T-helper 9 cell (primary cell): ENCODE measurements around the gene TRIM66.

Source experiments
- DNase-seq: peaks from one replicate; pipeline ENCODE4 v3.0.0-alpha.2; 2020

The TRIM66 gene

DNA sequence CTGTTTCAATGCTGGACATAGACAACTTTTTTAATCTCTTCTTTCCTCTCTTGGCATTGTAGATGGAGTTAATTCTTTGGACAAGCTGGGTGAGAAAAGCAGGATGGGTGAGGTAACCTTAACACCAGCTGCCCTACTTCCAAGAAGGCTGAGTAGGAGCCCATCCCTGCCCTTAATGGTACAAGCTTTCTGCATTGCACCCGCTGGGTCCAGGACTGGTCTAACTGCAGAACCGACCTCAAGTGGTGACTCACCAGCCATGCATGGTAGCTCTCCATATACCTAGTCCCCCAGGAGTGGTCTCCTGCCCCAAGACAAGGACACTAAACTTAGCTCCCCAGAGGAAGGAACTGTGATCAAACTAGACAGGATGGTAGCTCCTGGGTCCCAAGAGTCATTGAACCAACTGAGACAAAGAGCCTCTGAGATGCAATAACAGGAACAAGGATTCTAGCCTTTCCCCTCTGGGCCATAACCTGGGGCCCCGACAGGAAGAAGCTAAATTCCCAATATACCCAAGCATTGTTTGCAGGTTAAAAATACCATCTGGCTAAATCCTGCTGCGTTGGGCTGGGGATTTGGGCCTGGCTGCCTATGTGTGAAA lies 32.3 kb upstream of the TRIM66 start:
- DNase-seq, result no peak

GRCh38 chr11:8713760-8714454 lies 31.4 kb upstream of the TRIM66 start:
- no peak for DNase-seq

GRCh38 chr11:8712506-8712905 lies 30.0 kb upstream of the TRIM66 start:
- no peak for DNase-seq

GRCh38 chr11:8711895-8712442 lies 29.5 kb upstream of the TRIM66 start:
- DNase-seq, result no peak

DNA sequence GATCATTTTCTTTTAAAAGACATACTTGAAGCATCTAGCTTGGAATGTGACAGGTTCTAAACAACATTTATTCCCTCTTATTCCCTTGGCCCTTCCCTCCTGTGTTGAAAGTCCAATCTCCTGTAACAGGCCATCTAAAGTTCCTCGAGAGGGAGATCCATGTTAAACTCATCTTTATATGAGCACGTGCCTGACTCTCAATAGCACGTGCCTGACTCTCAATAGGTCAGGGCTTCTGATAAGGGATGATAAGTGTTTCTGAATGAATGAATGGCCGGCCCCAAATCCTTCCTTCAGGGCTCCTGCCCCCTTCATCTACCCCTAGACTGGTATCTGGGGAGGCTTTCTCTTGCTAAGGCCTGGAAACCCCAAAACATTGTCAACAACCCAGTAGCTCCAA lies 27.3 kb upstream of the TRIM66 start:
- DNase-seq, result no peak

GRCh38 chr11:8709002-8709672 lies 26.7 kb upstream of the TRIM66 start:
- no peak for DNase-seq

DNA sequence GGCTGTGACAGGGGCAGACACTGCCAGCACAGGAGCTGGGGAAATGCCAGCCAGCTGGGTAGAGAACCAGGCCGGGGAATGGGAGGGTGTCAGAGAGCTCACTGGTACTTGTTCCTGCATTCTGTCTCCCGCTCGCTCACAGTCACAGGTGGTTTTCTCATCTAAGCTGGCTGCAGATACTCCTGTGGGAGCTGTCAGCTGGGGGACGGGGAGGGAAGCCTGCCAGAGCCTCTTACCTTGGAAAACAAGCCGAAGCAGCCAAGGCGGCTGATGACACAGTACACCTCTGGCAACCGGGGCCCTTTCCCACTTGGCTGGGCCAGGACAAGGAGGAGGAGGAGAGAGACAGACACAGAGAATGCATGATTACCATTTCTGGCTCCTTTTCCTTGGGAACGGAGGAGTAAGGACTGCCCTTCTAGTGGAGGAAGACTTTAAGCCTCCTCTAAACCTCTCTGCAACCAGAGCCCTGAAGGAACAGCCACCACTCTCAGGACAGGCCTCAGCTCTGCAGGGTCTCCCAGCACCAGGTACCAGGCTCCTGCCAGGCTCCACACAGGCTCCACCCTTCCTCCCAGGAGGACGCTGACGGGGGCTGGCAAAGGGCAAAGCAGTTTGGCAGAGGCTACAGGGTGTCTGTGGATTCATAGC lies 25.2 kb upstream of the TRIM66 start:
- no peak for DNase-seq

DNA sequence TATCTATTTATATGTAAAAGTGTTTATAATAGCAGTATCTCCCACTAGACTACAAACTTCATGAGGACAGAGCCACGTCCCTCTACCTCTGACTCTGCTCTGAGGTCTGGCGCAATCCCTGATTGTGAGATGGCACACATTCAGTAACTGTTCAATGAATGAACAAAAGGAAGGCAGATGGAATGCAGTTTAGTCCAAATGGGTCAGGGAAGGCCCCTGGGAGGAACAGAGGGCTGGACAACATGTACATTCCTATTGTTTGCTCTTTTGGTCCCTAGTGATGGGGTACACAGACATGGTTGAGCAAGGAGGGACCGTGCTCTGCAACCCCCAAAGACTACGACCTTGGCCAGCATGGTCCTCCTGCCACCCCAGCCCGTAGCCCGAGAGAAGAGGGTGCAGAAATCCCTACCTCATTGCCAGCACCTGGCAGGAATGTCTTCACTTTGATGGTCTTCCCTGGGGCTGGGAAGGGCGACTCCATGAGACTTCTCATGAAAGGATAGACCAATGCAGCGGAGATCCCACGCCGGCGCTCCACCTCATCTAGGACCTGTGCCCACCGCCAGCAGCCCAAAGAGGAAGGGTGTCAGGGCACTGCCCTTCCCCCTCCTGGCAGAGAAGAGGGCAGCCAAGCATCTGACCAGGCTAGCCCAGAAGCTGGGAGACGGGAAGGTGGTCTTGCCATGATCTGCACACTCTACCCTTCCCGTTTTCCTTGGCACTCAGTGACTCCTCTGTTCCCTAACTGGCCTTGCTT lies 24.4 kb upstream of the TRIM66 start:
- DNase-seq, result no peak

DNA sequence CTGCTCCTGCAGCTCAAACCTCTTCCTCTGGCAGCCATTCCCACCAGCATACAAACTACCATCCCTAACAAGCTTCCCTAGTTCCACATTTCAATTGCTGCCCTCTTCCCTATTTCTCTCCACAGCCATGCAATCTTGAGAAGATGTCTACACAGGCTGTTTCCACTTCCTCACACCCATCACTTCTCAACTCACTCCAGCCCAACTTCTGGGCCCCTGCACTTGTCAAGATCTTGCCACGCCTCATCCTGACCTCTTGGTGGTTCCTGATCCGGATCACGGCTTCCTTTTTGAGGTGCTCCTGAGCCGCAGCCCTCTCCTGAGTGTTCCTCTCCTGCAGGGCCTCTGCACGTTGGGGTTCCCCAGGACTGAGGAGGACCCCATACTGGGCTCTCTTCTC lies 22.7 kb upstream of the TRIM66 start:
- DNase-seq, result no peak

GRCh38 chr11:8704136-8704535 lies 21.7 kb upstream of the TRIM66 start:
- no peak for DNase-seq

DNA sequence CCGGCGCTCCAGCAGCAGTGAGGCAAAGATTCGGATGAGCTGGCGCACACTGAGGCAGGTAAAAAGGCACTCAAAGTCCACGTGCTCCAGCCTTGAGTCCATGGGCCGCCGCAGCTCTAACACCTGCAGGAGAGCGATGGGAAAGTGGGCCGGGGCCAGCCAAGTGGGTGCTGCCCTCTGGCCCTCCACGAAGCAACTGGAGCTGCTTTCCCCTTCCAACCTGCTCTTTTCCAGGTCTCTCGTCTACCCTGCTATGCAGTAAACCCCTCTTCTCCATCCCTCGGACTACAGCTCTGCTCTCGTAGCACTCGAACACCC lies 20.1 kb upstream of the TRIM66 start:
- no peak for DNase-seq

GRCh38 chr11:8701891-8702597 lies 19.6 kb upstream of the TRIM66 start:
- no peak for DNase-seq

DNA sequence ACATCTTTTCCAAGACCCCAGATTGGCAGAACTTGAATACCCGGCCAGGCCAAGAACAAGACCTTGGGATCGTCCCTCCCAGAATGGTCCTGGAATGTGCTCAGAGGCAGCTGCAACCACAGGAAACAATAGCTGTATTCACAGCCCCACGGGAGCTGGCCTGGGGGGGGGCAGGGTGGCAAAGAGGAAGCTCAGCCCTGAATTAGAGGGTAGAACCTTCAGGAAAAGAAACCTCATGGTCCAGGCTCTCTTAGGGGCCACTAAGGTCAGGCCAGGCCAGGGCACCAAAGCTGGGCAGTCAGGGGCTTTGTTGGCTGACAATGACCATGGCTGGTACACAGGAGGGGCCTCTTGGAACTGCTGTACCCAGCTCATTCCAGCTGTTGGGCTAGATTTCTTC lies 17.4 kb upstream of the TRIM66 start:
- no peak for DNase-seq

GRCh38 chr11:8698917-8699441 lies 16.5 kb upstream of the TRIM66 start:
- no peak for DNase-seq

DNA sequence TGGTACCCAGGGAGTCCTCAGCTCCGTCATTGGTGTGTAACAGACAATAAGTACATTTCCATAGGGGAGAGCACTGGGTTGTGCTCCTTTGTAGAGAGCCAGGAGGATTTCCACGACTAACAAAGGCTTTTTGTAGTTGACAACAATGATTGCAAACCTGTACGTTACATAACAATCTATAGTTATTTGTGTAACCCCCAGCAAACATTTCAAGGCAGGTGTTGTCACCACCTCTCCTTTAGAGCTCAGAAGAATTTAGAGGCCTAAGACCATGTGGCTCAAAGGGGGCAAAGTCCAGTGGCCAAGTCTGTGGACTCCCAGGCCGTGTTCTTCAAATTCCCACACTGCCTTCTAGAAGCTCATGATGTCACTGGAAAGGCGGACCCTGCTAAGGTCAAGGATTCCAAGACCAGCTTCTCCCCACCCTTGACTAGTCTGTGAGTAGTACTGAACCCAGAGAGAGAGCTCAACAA lies 15.9 kb upstream of the TRIM66 start:
- no peak for DNase-seq

- no peak for DNase-seq
These were observed 14.6 kb upstream of the TRIM66 start for GRCh38 chr11:8697054-8697453.

GRCh38 chr11:8694137-8694536 lies 11.7 kb upstream of the TRIM66 start:
- no peak for DNase-seq

DNA sequence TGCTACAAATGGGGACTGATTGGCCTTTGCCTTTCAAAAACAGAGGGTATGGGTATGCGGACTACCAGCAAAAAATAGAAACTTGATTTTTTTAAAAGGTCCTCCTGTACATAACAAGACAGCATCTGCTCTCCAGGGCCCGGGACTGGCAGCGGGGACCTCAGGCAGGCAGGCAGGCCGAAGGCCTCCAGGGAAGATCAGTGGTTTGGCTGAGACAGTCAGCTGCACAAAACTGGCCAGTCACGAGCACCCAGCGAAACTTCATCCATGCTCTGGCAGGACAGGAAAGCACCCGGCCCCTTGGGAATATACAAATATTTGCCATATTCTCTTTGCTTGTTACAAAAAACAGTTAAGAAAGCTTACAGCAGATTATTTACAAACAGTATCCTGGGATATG lies 11.1 kb upstream of the TRIM66 start:
- no peak for DNase-seq

DNA sequence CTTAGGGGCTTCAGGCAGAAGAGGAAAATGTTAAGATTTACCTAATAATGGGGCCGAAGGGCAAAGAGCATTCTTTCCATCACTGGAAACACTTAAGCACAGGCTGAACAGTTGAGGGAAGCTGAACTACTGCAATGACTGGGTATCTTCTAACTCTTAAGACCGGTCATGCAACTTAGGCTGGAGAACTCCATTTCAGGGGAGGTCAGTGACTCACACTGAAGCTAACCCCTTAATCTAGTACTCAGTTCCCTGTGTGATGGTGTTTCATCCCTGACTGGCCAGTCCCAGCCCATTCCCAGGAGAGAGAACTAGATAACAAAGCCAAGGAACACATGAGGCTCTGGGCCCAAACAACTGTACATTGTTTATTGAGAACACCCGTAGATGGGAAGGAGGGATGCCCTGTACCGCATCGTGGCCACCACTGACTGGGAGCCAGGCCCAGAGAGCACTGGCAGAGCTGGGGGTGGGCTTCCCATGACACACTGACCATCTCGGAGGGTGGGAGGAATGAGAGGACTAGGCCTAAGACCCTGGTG lies 10.6 kb upstream of the TRIM66 start:
- DNase-seq, result no peak

DNA sequence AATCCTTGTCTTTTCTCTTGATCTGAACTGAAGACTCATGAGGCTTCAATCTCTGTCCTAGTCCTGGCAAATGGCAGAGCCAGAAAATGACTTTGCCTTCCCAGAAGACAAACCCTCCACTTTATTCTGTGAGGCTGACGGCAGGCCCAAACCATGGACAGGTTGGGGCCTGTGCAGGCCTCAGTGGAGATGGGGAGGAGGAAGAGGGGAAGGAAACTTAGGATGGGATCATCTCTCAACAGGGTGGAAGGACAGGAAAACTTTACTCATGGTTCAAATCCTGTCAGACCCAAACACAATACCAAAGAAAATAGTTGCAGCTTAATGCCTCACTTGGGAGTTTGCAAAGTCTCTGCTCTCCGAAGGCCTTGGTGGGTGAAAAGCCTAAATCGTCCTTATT lies 10.0 kb upstream of the TRIM66 start:
- no peak for DNase-seq

DNA sequence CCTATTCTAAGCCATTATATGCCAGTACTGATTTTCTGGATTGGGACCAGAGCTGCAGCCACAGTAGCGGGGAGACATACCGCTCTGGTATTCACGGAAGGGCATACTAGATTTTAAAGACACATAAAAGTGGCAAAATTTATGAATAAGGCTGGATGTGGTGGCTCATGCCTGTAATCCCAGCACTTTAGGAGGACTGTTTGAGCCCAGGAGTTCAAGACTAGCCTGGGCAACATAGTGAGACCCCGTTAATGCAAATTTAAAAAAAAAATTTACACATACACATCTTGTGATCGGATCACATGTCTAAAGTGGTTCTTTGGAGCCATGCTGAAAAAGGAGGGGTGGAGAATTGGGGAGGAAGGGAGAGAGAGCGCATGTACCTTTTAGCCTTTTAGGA lies 9.1 kb upstream of the TRIM66 start:
- no peak for DNase-seq
